ENCODE measurements around the gene UGT1A10.
"Not testable (repeated sequence)": the region's sequence is repeated elsewhere in the genome, so short reads cannot be mapped to it uniquely, and the experiment has no call there.

The UGT1A10 gene

GRCh38 chr2:233692648-233693047 is 56.4 kb downstream of the UGT1A10 start, which contains the start of gene UGT1A6:
TSS of gene UGT1A6 (plus strand) at chr2:233692890. CDS start at chr2:233693005, 115 bp downstream.
- no peak for DNase-seq (ENCODE audit: low read depth)

- DNase-seq (ENCODE audit: low read depth) = no peak
These were observed 57.7 kb downstream of the UGT1A10 start for GRCh38 chr2:233693963-233694362.

GRCh38 chr2:233698740-233699139 is 62.5 kb downstream of the UGT1A10 start:
- no peak for DNase-seq (ENCODE audit: low read depth)

- no peak for DNase-seq (ENCODE audit: low read depth)
These were observed 63.3 kb downstream of the UGT1A10 start for GRCh38 chr2:233699424-233700027.

- DNase-seq (ENCODE audit: low read depth) = no peak
These were observed 63.9 kb downstream of the UGT1A10 start for GRCh38 chr2:233700028-233700635.

- not testable (repeated sequence) for DNase-seq (ENCODE audit: low read depth)
These were observed 64.6 kb downstream of the UGT1A10 start for GRCh38 chr2:233700842-233701241.

- DNase-seq (ENCODE audit: low read depth) = no peak
These were observed 66.0 kb downstream of the UGT1A10 start for GRCh38 chr2:233702238-233702637.

- DNase-seq (ENCODE audit: low read depth) = no peak
These were observed 69.8 kb downstream of the UGT1A10 start for GRCh38 chr2:233705911-233706506.

- DNase-seq (ENCODE audit: low read depth) = no peak
These were observed 70.5 kb downstream of the UGT1A10 start for GRCh38 chr2:233706720-233707119.

- no peak for DNase-seq (ENCODE audit: low read depth)
These were observed 71.8 kb downstream of the UGT1A10 start for GRCh38 chr2:233707940-233708644.

- no peak for DNase-seq (ENCODE audit: low read depth)
These were observed 72.7 kb downstream of the UGT1A10 start for GRCh38 chr2:233708942-233709341.

- peak; percentile 37 for DNase-seq (ENCODE audit: low read depth)
These were observed 75.2 kb downstream of the UGT1A10 start for GRCh38 chr2:233711312-233712008.

- no peak for DNase-seq (ENCODE audit: low read depth)
These were observed 76.5 kb downstream of the UGT1A10 start, which contains the start of gene UGT1A5 for GRCh38 chr2:233712611-233713261. TSS of gene UGT1A5 (plus strand) at chr2:233712907. CDS start at chr2:233712992, 85 bp downstream.

- DNase-seq (ENCODE audit: low read depth) = no peak
These were observed 77.0 kb downstream of the UGT1A10 start for GRCh38 chr2:233713262-233713615.

GRCh38 chr2:233714121-233714520 is 77.9 kb downstream of the UGT1A10 start:
- DNase-seq (ENCODE audit: low read depth) = no peak

GRCh38 chr2:233718552-233718951 is 82.3 kb downstream of the UGT1A10 start, which contains the start of gene UGT1A4:
TSS of gene UGT1A4 (plus strand) at chr2:233718736. CDS start at chr2:233718821, 85 bp downstream.
- DNase-seq (ENCODE audit: low read depth) = no peak

GRCh38 chr2:233728723-233729301 is 92.6 kb downstream of the UGT1A10 start, which contains the start of gene UGT1A3:
TSS of gene UGT1A3 (plus strand) at chr2:233729042. CDS start at chr2:233729127, 85 bp downstream.
- DNase-seq (ENCODE audit: low read depth) = no peak

- not testable (repeated sequence) for DNase-seq (ENCODE audit: low read depth)
These were observed 100.8 kb downstream of the UGT1A10 start for GRCh38 chr2:233736868-233737653.

- DNase-seq (ENCODE audit: low read depth) = no peak
These were observed 104.6 kb downstream of the UGT1A10 start for GRCh38 chr2:233740870-233741269.

All from stimulated activated CD8-positive, alpha-beta memory T cell treated with anti-CD3 and anti-CD28 coated beads, Interleukin-15, amount 100 ng/mL, for 24 hours (primary cell).